ENCODE data around the gene FAM83D. TPM values are rescaled to one million over a fixed set of nuclear protein-coding genes. Genes with fewer than 3 reads are reported as not detected.

Gene FAM83D
- total and polyA plus RNA-seq, 2 experiments from 2014 or later: 7.4 to 45.4 TPM

- peaks cover 4% of the 10 kb centered on the region for H3K27me3 ChIP-seq
Measured at GRCh38 chr20:38893056-38893564, 33.1 kb upstream of the FAM83D start.

GRCh38 chr20:38893565-38894090 is 32.6 kb upstream of the FAM83D start:
- H3K27ac ChIP-seq: no peak overlapping the region
- peak; percentile 51 to 77 for DNase-seq (ENCODE audit: low read depth in 1 of 2, low spot score in 1 of 2)
- H3K27me3 ChIP-seq: peaks cover 4% of the 10 kb centered on the region
- no peaks in the 10 kb centered on the region for H3K4me1 ChIP-seq (ENCODE audit: low read depth)
- TF ChIP-seq CTCF (IDR thresholded peaks at IDR 0.05; ENCODE audit: low read depth, low read length): peak; percentile 92
- no peaks in the 10 kb centered on the region for H3K36me3 ChIP-seq
- H3K4me3 ChIP-seq: no peak overlapping the region
- no peaks in the 10 kb centered on the region for H3K9me3 ChIP-seq (ENCODE audit: low read depth)

More at GRCh38 chr20:38893056-38893564, 33.1 kb upstream of the FAM83D start:
- no peak overlapping the region for H3K27ac ChIP-seq
- no peaks in the 10 kb centered on the region for H3K9me3 ChIP-seq (ENCODE audit: low read depth)
- H3K36me3 ChIP-seq: no peaks in the 10 kb centered on the region
- no peak for DNase-seq (ENCODE audit: low read depth in 1 of 2, low spot score in 1 of 2)
- TF ChIP-seq CTCF (IDR thresholded peaks at IDR 0.05; ENCODE audit: low read depth, low read length): no peak
- H3K4me1 ChIP-seq (ENCODE audit: low read depth): no peaks in the 10 kb centered on the region
- H3K4me3 ChIP-seq: no peak overlapping the region

GRCh38 chr20:38894091-38894847 is 31.9 kb upstream of the FAM83D start:
- H3K27me3 ChIP-seq: peaks cover 4% of the 10 kb centered on the region
- no peak for TF ChIP-seq CTCF (IDR thresholded peaks at IDR 0.05; ENCODE audit: low read depth, low read length)
- DNase-seq (ENCODE audit: low read depth in 1 of 2, low spot score in 1 of 2): peak in 1 of 2 donors; percentile 6
- no peaks in the 10 kb centered on the region for H3K9me3 ChIP-seq (ENCODE audit: low read depth)
- no peak overlapping the region for H3K4me3 ChIP-seq
- no peaks in the 10 kb centered on the region for H3K4me1 ChIP-seq (ENCODE audit: low read depth)
- no peak overlapping the region for H3K27ac ChIP-seq
- H3K36me3 ChIP-seq: no peaks in the 10 kb centered on the region

GRCh38 chr20:38895098-38895949 is 30.9 kb upstream of the FAM83D start:
- H3K27ac ChIP-seq: no peak overlapping the region
- no peak overlapping the region for H3K4me3 ChIP-seq
- DNase-seq (ENCODE audit: low read depth in 1 of 2, low spot score in 1 of 2): no peak
- H3K27me3 ChIP-seq: peaks cover 4% of the 10 kb centered on the region
- H3K4me1 ChIP-seq (ENCODE audit: low read depth): no peaks in the 10 kb centered on the region
- H3K9me3 ChIP-seq (ENCODE audit: low read depth): no peaks in the 10 kb centered on the region
- no peaks in the 10 kb centered on the region for H3K36me3 ChIP-seq
- TF ChIP-seq CTCF (IDR thresholded peaks at IDR 0.05; ENCODE audit: low read depth, low read length): no peak

- H3K4me3 ChIP-seq: no peak overlapping the region
- DNase-seq (ENCODE audit: low read depth in 1 of 2, low spot score in 1 of 2): no peak
- H3K9me3 ChIP-seq (ENCODE audit: low read depth): no peaks in the 10 kb centered on the region
- H3K36me3 ChIP-seq: no peaks in the 10 kb centered on the region
- peaks cover 4% of the 10 kb centered on the region for H3K27me3 ChIP-seq
- no peak overlapping the region for H3K27ac ChIP-seq
- H3K4me1 ChIP-seq (ENCODE audit: low read depth): no peaks in the 10 kb centered on the region
- TF ChIP-seq CTCF (IDR thresholded peaks at IDR 0.05; ENCODE audit: low read depth, low read length): no peak
Measured at GRCh38 chr20:38896009-38896594, 30.1 kb upstream of the FAM83D start.

Measured in cardiac muscle cell (in vitro differentiated cells and primary cell).